HepG2 (cell line): Measurements from ENCODE around the gene ANP32A. TPM values are rescaled to one million over a fixed set of nuclear protein-coding genes. Genes with fewer than 3 reads are reported as not detected.

Source experiments
- ATAC-seq: fragments of 200-7000 bp; cut with Tn5 transposase; 3 replicates; pipeline ENCODE4 v1.9.1; 2020; ENCODE audit warnings: mild to moderate bottlenecking, moderate library complexity
- BruUV-seq: library from RNA; stranded (reverse); fragments of 400-500 nt; replicated peaks from 2 replicates; lab custom pipeline; 2021; lab: Mats Ljungman, UMichigan
- CTCF ChIA-PET: fragments of 300-600 bp; formaldehyde crosslinking; extraction: SDS; loops from one replicate; lab custom pipeline; 2021; ENCODE audit warnings: low total read pairs, inconsistent platforms, low intra/inter-chr PET ratio; lab: Yijun Ruan, JAX
- POLR2A ChIA-PET: fragments of 350-600 bp; sonication (Branson Sonifier 250); formaldehyde crosslinking; loops from one replicate; lab custom pipeline; 2020; ENCODE audit warnings: antibody characterized with exemption, inconsistent platforms; lab: Yijun Ruan, JAX
- DNase-seq: peaks from one replicate; pipeline ENCODE4 v3.0.0-alpha.2; 2015; ENCODE audit warnings: low spot score
- FAIRE-seq: peaks from 3 replicates; lab custom pipeline; 2011; peaks lifted over from hg19 to GRCh38; lab: Jason Lieb, UNC
- H2AFZ ChIP-seq: one replicate; pipeline ENCODE4 v1.6.1; 2011; ENCODE audit warnings: low read length, inconsistent platforms
- H3K27ac ChIP-seq: fragments of 300-600 bp; 3 replicates; pipeline ENCODE4 v1.8.0; 2011; ENCODE audit warnings: mixed run types, mild to moderate bottlenecking, mixed read lengths, low read length, inconsistent platforms; ENCODE audit not compliant: insufficient read depth; ENCODE audit errors: extremely low read length
- H3K27me3 ChIP-seq, 2 experiments: fragments of 200-600 bp in 1 of 2; 2 replicates in 1 of 2; 3 replicates in 1 of 2; pipeline versions ENCODE4 v1.6.0 to v1.8.0; 2011; ENCODE audit warnings: low read length in 2 of 2, mild to moderate bottlenecking in 2 of 2, moderate library complexity in 2 of 2, inconsistent platforms in 1 of 2; ENCODE audit not compliant: insufficient read depth in 2 of 2, control insufficient read depth in 1 of 2
- H3K36me3 ChIP-seq, 2 experiments: fragments of 200-600 bp in 1 of 2; replicated peaks in 1 of 2; 2 replicates in 1 of 2; 3 replicates in 1 of 2; pipeline versions ENCODE4 v1.5.1 to v1.8.0; 2011; ENCODE audit warnings: low read length in 2 of 2, inconsistent platforms in 1 of 2; ENCODE audit not compliant: insufficient read depth in 2 of 2, control insufficient read depth in 1 of 2
- H3K4me1 ChIP-seq: 2 replicates; pipeline ENCODE4 v1.5.1; 2012; ENCODE audit warnings: low read length, inconsistent platforms; ENCODE audit not compliant: insufficient read depth
- H3K4me2 ChIP-seq: 2 replicates; pipeline ENCODE4 v1.6.0; 2011; ENCODE audit warnings: low read depth, low read length, inconsistent platforms
- H3K4me3 ChIP-seq, 3 experiments: fragments of 200-600 bp in 1 of 3; sonication (generic), shearing (Covaris generic) in 1 of 3; replicated peaks in 1 of 3; 2 replicates each; pipeline ENCODE4 v1.5.1; 2011 to 2016; ENCODE audit warnings: low read length in 3 of 3, inconsistent platforms in 2 of 3, low read depth in 2 of 3, mild to moderate bottlenecking in 2 of 3, control low read depth in 1 of 3, mixed read lengths in 1 of 3; ENCODE audit not compliant: insufficient read depth in 1 of 3
- H3K79me2 ChIP-seq: one replicate; pipeline ENCODE4 v1.6.1; 2011; ENCODE audit warnings: low read length, inconsistent platforms; ENCODE audit not compliant: insufficient read depth
- H3K9ac ChIP-seq: 2 replicates; pipeline ENCODE4 v1.6.0; 2011; ENCODE audit warnings: mild to moderate bottlenecking, low read depth, low read length, inconsistent platforms; ENCODE audit not compliant: insufficient read depth
- H3K9me3 ChIP-seq: 2 replicates; pipeline ENCODE4 v1.5.1; 2012; ENCODE audit warnings: mild to moderate bottlenecking, low read length
- H4K20me1 ChIP-seq: 2 replicates; pipeline ENCODE4 v1.6.0; 2011; ENCODE audit warnings: inconsistent platforms, mild to moderate bottlenecking, low read length, moderate library complexity; ENCODE audit not compliant: insufficient read depth
- FOXA3 ChIP-seq: IDR thresholded peaks from 2 replicates; pipeline ENCODE4 v1.6.1; 2016; ENCODE audit warnings: missing genetic modification reagents, missing compliant biosample characterization
- HMGA1 ChIP-seq: sonication (generic); formaldehyde crosslinking; conservative IDR thresholded peaks from 2 replicates; pipeline ENCODE4 v1.4.0; 2020; ENCODE audit warnings: missing genetic modification reagents
- IKZF4 ChIP-seq: sonication (generic); formaldehyde crosslinking; IDR thresholded peaks from 2 replicates; pipeline ENCODE4 v1.5.1; 2020; ENCODE audit warnings: borderline replicate concordance, mild to moderate bottlenecking, low read depth, missing genetic modification reagents; ENCODE audit errors: not compliant biosample characterization
- KDM6A ChIP-seq: IDR thresholded peaks from 2 replicates; pipeline ENCODE4 v1.6.1; 2016; ENCODE audit warnings: low read depth
- NAIF1 ChIP-seq: sonication (generic); formaldehyde crosslinking; IDR thresholded peaks from 2 replicates; pipeline ENCODE4 v1.5.0; 2020; ENCODE audit warnings: mild to moderate bottlenecking, missing genetic modification reagents, borderline replicate concordance
- PCBP1 ChIP-seq: fragments of 200-400 bp; formaldehyde crosslinking; IDR thresholded peaks from 2 replicates; pipeline ENCODE4 v1.6.1; 2017; ENCODE audit warnings: mild to moderate bottlenecking, low read depth, low read length, borderline replicate concordance
- RBAK ChIP-seq: sonication (generic); formaldehyde crosslinking; IDR thresholded peaks from 2 replicates; pipeline ENCODE4 v1.5.1; 2020; ENCODE audit warnings: mild to moderate bottlenecking, missing genetic modification reagents
- ZFP37 ChIP-seq: sonication (generic); formaldehyde crosslinking; IDR thresholded peaks from 2 replicates; pipeline ENCODE4 v1.4.0; 2020; ENCODE audit warnings: missing genetic modification reagents, borderline replicate concordance
- ZNF501 ChIP-seq: sonication (generic); formaldehyde crosslinking; IDR thresholded peaks from 2 replicates; pipeline ENCODE4 v1.5.1; 2020; ENCODE audit warnings: mild to moderate bottlenecking, moderate library complexity, missing genetic modification reagents
- WGBS: methylation state at CpG from one replicate; pipeline ENCODE4 v1.1.6; 2017; ENCODE audit warnings: low lambda C conversion rate; 5-methylcytosine and 5-hydroxymethylcytosine counted together
- in situ Hi-C: cut with HindIII; loops from 2 replicates; pipeline ENCODE4 v1.10.0; 2017; ENCODE audit warnings: low pct_unique_long_range_greater_than_20kb; ENCODE audit not compliant: extremely low pct_ligation_motif_present
- intact Hi-C: fragments of 100-400 bp; cut with micrococcal nuclease; formaldehyde crosslinking; loops from one replicate; pipeline ENCODE4 v1.10.0; 2022; ENCODE audit not compliant: unreplicated experiment
- polyA plus RNA-seq, 8 experiments: library from polyadenylated mRNA; depleted of rRNA in 3 of 8; stranded (reverse) in 7 of 8; unstranded in 1 of 8; fragments of >200 nt; fragmentation: Illumina TruSeq in 4 of 8; extraction: Trizol in 4 of 8; gene quantifications; 2 replicates each; pipeline versions ENCODE4 v1.2.1 to v1.2.3, GENCODE V29; 2011 to 2016; ENCODE audit warnings: low read depth in 4 of 8, missing spikeins in 1 of 8, mixed read lengths in 1 of 8; ENCODE audit not compliant: insufficient read depth in 1 of 8
- total RNA-seq, 5 experiments: library from RNA; depleted of rRNA; stranded (reverse); fragments of >200 nt; fragmentation: Illumina TruSeq; extraction: Trizol; gene quantifications; 2 replicates each; pipeline ENCODE4 v1.2.3, GENCODE V29; 2016; ENCODE audit warnings: low read depth in 1 of 5
- TF ChIP-seq, protein P1 (sequence below): sonication (generic); formaldehyde crosslinking; IDR thresholded peaks from 2 replicates; pipeline ENCODE4 v1.5.1; 2020; ENCODE audit warnings: missing genetic modification reagents, mild to moderate bottlenecking, borderline replicate concordance
- TF ChIP-seq, protein P2 (sequence below): sonication (generic); formaldehyde crosslinking; conservative IDR thresholded peaks from 2 replicates; pipeline ENCODE4 v1.8.0; 2022; ENCODE audit warnings: mild to moderate bottlenecking, moderate library complexity, missing genetic modification reagents
- TF ChIP-seq, protein P3 (sequence below): sonication (generic); formaldehyde crosslinking; IDR thresholded peaks from 2 replicates; pipeline ENCODE4 v1.4.0; 2020; ENCODE audit warnings: missing genetic modification reagents, mild to moderate bottlenecking, borderline replicate concordance
- TF ChIP-seq, protein P4 (sequence below): sonication (generic); formaldehyde crosslinking; IDR thresholded peaks from 2 replicates; pipeline ENCODE4 v1.4.0; 2020; ENCODE audit warnings: missing genetic modification reagents

The ANP32A gene
- total and polyA plus RNA-seq, 2 of the 13 experiments (the other 11 are each of a cell fraction or from before 2014, with no cell fraction given), result 60.6 to 206 TPM

GRCh38 chr15:68749365-68749764 lies 71.3 kb downstream of the ANP32A start:
- no peaks in the 10 kb centered on the region for H3K36me3 ChIP-seq
- ATAC-seq (no peak), DNase-seq (no peak), FAIRE-seq (no peak)
- no peak overlapping the region for H3K4me2 ChIP-seq
- no peak overlapping the region for H3K4me3 ChIP-seq
- ChIA-PET CTCF (no interaction called here), POLR2A (no interaction called here)
- intact Hi-C loops, result loop anchor here (5.0 kb wide), 1 partner anchor 283 kb away; no protein-coding TSS in a partner anchor
- no peaks in the 10 kb centered on the region for H4K20me1 ChIP-seq
- H3K79me2 ChIP-seq, result no peaks in the 10 kb centered on the region
- H3K9me3 ChIP-seq, result no peaks in the 10 kb centered on the region
- no peaks in the 10 kb centered on the region for H3K4me1 ChIP-seq
- no peak overlapping the region for H3K9ac ChIP-seq
- H2AFZ ChIP-seq, result no peak overlapping the region
- TF ChIP-seq NAIF1 (CRISPR knock-in tag), result no peak
- TF ChIP-seq, protein P1, sequence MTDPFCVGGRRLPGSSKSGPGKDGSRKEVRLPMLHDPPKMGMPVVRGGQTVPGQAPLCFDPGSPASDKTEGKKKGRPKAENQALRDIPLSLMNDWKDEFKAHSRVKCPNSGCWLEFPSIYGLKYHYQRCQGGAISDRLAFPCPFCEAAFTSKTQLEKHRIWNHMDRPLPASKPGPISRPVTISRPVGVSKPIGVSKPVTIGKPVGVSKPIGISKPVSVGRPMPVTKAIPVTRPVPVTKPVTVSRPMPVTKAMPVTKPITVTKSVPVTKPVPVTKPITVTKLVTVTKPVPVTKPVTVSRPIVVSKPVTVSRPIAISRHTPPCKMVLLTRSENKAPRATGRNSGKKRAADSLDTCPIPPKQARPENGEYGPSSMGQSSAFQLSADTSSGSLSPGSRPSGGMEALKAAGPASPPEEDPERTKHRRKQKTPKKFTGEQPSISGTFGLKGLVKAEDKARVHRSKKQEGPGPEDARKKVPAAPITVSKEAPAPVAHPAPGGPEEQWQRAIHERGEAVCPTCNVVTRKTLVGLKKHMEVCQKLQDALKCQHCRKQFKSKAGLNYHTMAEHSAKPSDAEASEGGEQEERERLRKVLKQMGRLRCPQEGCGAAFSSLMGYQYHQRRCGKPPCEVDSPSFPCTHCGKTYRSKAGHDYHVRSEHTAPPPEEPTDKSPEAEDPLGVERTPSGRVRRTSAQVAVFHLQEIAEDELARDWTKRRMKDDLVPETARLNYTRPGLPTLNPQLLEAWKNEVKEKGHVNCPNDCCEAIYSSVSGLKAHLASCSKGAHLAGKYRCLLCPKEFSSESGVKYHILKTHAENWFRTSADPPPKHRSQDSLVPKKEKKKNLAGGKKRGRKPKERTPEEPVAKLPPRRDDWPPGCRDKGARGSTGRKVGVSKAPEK (CRISPR knock-in tag), result no peak
- no peak for TF ChIP-seq FOXA3 (CRISPR knock-in tag)
- TF ChIP-seq, protein P2, sequence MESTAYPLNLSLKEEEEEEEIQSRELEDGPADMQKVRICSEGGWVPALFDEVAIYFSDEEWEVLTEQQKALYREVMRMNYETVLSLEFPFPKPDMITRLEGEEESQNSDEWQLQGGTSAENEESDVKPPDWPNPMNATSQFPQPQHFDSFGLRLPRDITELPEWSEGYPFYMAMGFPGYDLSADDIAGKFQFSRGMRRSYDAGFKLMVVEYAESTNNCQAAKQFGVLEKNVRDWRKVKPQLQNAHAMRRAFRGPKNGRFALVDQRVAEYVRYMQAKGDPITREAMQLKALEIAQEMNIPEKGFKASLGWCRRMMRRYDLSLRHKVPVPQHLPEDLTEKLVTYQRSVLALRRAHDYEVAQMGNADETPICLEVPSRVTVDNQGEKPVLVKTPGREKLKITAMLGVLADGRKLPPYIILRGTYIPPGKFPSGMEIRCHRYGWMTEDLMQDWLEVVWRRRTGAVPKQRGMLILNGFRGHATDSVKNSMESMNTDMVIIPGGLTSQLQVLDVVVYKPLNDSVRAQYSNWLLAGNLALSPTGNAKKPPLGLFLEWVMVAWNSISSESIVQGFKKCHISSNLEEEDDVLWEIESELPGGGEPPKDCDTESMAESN, result no peak
- no peak for TF ChIP-seq HMGA1 (CRISPR knock-in tag)
- no peak for TF ChIP-seq ZNF501 (CRISPR knock-in tag)
- TF ChIP-seq, protein P3, sequence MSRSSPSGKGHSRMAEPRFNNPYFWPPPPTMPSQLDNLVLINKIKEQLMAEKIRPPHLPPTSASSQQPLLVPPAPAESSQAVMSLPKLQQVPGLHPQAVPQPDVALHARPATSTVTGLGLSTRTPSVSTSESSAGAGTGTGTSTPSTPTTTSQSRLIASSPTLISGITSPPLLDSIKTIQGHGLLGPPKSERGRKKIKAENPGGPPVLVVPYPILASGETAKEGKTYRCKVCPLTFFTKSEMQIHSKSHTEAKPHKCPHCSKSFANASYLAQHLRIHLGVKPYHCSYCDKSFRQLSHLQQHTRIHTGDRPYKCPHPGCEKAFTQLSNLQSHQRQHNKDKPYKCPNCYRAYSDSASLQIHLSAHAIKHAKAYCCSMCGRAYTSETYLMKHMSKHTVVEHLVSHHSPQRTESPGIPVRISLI (CRISPR knock-in tag), result no peak
- no peak for TF ChIP-seq PCBP1
- no peak for TF ChIP-seq IKZF4 (CRISPR knock-in tag)
- TF ChIP-seq ZFP37 (CRISPR knock-in tag), result no peak
- no peak for TF ChIP-seq KDM6A (CRISPR knock-in tag)
- TF ChIP-seq RBAK (CRISPR knock-in tag), result no peak
- TF ChIP-seq, protein P4, sequence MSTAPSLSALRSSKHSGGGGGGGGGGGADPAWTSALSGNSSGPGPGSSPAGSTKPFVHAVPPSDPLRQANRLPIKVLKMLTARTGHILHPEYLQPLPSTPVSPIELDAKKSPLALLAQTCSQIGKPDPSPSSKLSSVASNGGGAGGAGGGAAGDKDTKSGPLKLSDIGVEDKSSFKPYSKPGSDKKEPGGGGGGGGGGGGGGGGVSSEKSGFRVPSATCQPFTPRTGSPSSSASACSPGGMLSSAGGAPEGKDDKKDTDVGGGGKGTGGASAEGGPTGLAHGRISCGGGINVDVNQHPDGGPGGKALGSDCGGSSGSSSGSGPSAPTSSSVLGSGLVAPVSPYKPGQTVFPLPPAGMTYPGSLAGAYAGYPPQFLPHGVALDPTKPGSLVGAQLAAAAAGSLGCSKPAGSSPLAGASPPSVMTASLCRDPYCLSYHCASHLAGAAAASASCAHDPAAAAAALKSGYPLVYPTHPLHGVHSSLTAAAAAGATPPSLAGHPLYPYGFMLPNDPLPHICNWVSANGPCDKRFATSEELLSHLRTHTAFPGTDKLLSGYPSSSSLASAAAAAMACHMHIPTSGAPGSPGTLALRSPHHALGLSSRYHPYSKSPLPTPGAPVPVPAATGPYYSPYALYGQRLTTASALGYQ, result no peak
- no TSS peak for BruUV-seq
- H3K27ac ChIP-seq, result no peak overlapping the region
- no peaks in the 10 kb centered on the region; a peak in 1 of 5 replicates for H3K27me3 ChIP-seq
- WGBS, result 47% methylated on average over 7 of the region's 7 CpGs
- in situ Hi-C loops, result no loop called here
